GM19395 (cell line): ENCODE results near the gene STK31.
A peak's percentile ranks its signal among the peaks of the same experiment; 100 is the strongest.
"Not testable (repeated sequence)": the region's sequence is repeated elsewhere in the genome, so short reads cannot be mapped to it uniquely, and the experiment has no call there.

Source experiments
- ATAC-seq: cut with Tn5 transposase; IDR thresholded peaks from one replicate; pipeline ENCODE4 v1.9.1; 2021; ENCODE audit warnings: mild to moderate bottlenecking, moderate library complexity; ENCODE audit not compliant: unreplicated experiment

The STK31 gene

GRCh38 chr7:23710000-23710399 is at the start of gene STK31:
Gene STK31, plus strand, starts transcription at chr7:23710219. Its CDS starts 67 bp downstream, at chr7:23710286.
- no peak for ATAC-seq

- ATAC-seq, result no peak
These were observed 48.6 kb upstream of the STK31 start for GRCh38 chr7:23661385-23661784.

- ATAC-seq, result no peak
These were observed 47.7 kb upstream of the STK31 start for GRCh38 chr7:23662124-23662983.

- ATAC-seq, result no peak
These were observed 47.1 kb upstream of the STK31 start for GRCh38 chr7:23662984-23663313.

- no peak for ATAC-seq
These were observed 45.9 kb upstream of the STK31 start for GRCh38 chr7:23664122-23664521.

GRCh38 chr7:23672033-23672432 is 38.0 kb upstream of the STK31 start:
- no peak for ATAC-seq

GRCh38 chr7:23679898-23680413 is 30.1 kb upstream of the STK31 start, which contains the start of gene FAM221A:
Gene FAM221A, plus strand, starts transcription at chr7:23680199. Its CDS starts 20 bp downstream, at chr7:23680219.
- peak; percentile 90 for ATAC-seq

- ATAC-seq, result peak; percentile 58
These were observed 29.3 kb upstream of the STK31 start for GRCh38 chr7:23680414-23681405.

GRCh38 chr7:23684041-23684440 is 26.0 kb upstream of the STK31 start:
- not testable (repeated sequence) for ATAC-seq

- ATAC-seq, result no peak
These were observed 24.3 kb upstream of the STK31 start for GRCh38 chr7:23685731-23686130.

GRCh38 chr7:23687011-23687410 is 23.0 kb upstream of the STK31 start:
- ATAC-seq, result no peak

GRCh38 chr7:23689165-23689564 is 20.9 kb upstream of the STK31 start:
- ATAC-seq, result no peak

- no peak for ATAC-seq
These were observed 18.7 kb upstream of the STK31 start for GRCh38 chr7:23691320-23691719.

GRCh38 chr7:23693224-23693623 is 16.8 kb upstream of the STK31 start:
- ATAC-seq, result no peak

GRCh38 chr7:23696916-23697441 is 13.0 kb upstream of the STK31 start:
- ATAC-seq, result peak; percentile 84

GRCh38 chr7:23698822-23699221 is 11.2 kb upstream of the STK31 start:
- no peak for ATAC-seq

GRCh38 chr7:23700046-23700445 is 10.0 kb upstream of the STK31 start:
- no peak for ATAC-seq

GRCh38 chr7:23709081-23709750 is 803 bp upstream of the STK31 start:
- no peak for ATAC-seq

- no peak for ATAC-seq
These were observed 2.6 kb downstream of the STK31 start for GRCh38 chr7:23712368-23713284.
